Measurements from ENCODE around the gene COX20. TPM values are rescaled to one million over a fixed set of nuclear protein-coding genes. Genes with fewer than 3 reads are reported as not detected.

The COX20 gene, protein sequence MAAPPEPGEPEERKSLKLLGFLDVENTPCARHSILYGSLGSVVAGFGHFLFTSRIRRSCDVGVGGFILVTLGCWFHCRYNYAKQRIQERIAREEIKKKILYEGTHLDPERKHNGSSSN
- total RNA-seq: 25.1 and 30.2 TPM in 2 replicates

DNA sequence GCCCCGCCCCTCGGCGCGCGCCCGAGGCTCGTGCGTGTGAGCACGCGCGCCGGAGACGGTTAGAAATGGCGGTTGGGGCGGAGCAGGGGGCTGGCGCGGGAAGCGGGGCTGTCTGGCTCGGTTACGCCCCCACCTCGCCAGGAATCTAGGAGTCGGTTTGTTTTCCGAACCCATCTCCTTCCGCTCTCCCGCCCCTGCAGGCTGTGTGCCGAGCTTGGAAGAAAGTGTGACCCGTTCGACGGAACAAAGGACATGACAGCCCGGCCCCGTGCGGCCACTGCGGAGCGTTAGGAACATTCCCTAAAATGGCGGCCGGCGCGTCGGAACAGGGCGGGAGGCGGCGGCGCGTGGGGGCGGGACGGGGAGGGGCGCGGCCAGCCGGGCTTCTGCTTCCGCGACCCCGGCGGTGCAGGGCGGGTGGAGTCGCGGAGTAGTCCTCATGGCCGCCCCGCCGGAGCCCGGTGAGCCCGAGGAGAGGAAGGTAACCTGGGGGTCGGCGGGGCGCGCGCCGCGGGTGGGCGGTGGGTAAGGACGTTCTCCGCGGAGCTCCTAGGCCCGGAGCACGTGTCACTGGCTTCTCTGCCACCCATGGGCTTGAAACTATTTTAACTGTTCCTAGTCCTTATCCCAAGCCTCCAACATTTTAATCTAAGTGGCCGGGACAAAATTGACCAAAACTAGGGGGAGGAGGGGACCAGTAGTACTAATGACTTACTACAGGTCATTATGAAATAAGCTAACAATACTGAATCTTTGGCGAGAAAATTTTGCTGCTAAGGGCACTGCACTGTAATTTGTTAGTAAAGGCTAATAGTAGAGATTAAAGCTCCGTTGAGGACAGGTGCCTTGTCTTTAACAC lies at the start of gene COX20:
TSS of gene COX20 (plus strand) at position 383 of the 859 bp plus-strand sequence. CDS start at position 440, 57 bp downstream.
- Histone ChIP-seq H3K4me3 (ENCODE audit: low read depth, low read length) (peak within 1 kb of the TSS; percentile 78), H3K27me3 (ENCODE audit: control insufficient read depth, insufficient read depth, low read length) (no peaks in the 10 kb centered on the region), H3K36me3 (ENCODE audit: control insufficient read depth, insufficient read depth, low read length) (no peaks in the 10 kb centered on the region)
- no peak for DNase-seq (ENCODE audit: low read depth)
- TF ChIP-seq, protein P1, sequence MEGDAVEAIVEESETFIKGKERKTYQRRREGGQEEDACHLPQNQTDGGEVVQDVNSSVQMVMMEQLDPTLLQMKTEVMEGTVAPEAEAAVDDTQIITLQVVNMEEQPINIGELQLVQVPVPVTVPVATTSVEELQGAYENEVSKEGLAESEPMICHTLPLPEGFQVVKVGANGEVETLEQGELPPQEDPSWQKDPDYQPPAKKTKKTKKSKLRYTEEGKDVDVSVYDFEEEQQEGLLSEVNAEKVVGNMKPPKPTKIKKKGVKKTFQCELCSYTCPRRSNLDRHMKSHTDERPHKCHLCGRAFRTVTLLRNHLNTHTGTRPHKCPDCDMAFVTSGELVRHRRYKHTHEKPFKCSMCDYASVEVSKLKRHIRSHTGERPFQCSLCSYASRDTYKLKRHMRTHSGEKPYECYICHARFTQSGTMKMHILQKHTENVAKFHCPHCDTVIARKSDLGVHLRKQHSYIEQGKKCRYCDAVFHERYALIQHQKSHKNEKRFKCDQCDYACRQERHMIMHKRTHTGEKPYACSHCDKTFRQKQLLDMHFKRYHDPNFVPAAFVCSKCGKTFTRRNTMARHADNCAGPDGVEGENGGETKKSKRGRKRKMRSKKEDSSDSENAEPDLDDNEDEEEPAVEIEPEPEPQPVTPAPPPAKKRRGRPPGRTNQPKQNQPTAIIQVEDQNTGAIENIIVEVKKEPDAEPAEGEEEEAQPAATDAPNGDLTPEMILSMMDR (IDR thresholded peaks at IDR 0.05; ENCODE audit: insufficient read depth, low read length, poor library complexity, severe bottlenecking): no peak

GRCh38 chr1:244788493-244789275 lies 46.8 kb upstream of the COX20 start:
- H3K4me3 ChIP-seq (ENCODE audit: low read depth, low read length): no peak overlapping the region

DNA sequence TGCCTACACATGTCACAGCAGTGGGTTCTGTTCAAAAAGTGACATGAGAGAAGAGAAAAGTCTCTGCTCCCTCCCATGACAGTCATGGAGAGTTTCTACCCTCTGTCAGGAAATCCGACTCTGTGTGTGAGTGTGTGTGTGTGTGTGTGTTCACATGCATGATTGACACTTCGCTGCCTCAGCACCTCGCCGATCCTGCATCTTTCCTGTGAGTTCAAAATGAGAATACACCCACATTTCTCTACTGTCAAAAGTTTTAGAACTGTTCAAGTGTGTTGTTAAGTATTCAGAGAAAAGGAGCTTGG lies 46.2 kb upstream of the COX20 start:
- H3K27me3 ChIP-seq (ENCODE audit: control insufficient read depth, insufficient read depth, low read length): peaks cover 3% of the 10 kb centered on the region
- no peak overlapping the region for H3K4me3 ChIP-seq (ENCODE audit: low read depth, low read length)
- DNase-seq (ENCODE audit: low read depth): no peak
- H3K36me3 ChIP-seq (ENCODE audit: control insufficient read depth, insufficient read depth, low read length): no peaks in the 10 kb centered on the region
- TF ChIP-seq, protein P1 (IDR thresholded peaks at IDR 0.05; ENCODE audit: insufficient read depth, low read length, poor library complexity, severe bottlenecking): no peak

More at GRCh38 chr1:244788493-244789275, 46.8 kb upstream of the COX20 start:
- DNase-seq (ENCODE audit: low read depth): no peak
- peaks cover 3% of the 10 kb centered on the region for H3K27me3 ChIP-seq (ENCODE audit: control insufficient read depth, insufficient read depth, low read length)
- TF ChIP-seq, protein P1 (IDR thresholded peaks at IDR 0.05; ENCODE audit: insufficient read depth, low read length, poor library complexity, severe bottlenecking): no peak
- H3K36me3 ChIP-seq (ENCODE audit: control insufficient read depth, insufficient read depth, low read length): no peaks in the 10 kb centered on the region

DNA sequence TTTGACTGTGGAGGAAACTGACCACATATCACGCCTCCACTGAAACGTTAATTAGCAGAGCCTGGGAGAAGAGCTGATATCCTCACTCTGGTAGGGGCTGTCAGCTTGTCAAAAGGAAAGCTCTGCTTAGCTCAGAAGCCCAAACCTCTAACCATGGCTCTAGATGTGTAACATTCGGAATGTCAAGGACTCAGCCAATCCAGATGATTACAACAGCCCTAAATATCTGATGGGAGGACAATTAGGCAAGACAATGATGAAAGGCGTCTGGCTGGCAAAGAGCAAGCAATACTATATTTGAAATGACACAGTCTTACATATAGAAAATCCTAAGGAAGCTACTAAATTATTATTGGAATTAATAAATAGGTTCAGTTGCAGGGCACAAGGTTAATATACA lies 45.7 kb upstream of the COX20 start:
- no peaks in the 10 kb centered on the region for H3K36me3 ChIP-seq (ENCODE audit: control insufficient read depth, insufficient read depth, low read length)
- H3K4me3 ChIP-seq (ENCODE audit: low read depth, low read length): no peak overlapping the region
- DNase-seq (ENCODE audit: low read depth): no peak
- TF ChIP-seq, protein P1 (IDR thresholded peaks at IDR 0.05; ENCODE audit: insufficient read depth, low read length, poor library complexity, severe bottlenecking): no peak
- peaks cover 3% of the 10 kb centered on the region for H3K27me3 ChIP-seq (ENCODE audit: control insufficient read depth, insufficient read depth, low read length)

- H3K4me3 ChIP-seq (ENCODE audit: low read depth, low read length): no peak overlapping the region
- no peak for DNase-seq (ENCODE audit: low read depth)
- H3K36me3 ChIP-seq (ENCODE audit: control insufficient read depth, insufficient read depth, low read length): no peaks in the 10 kb centered on the region
- TF ChIP-seq, protein P1 (IDR thresholded peaks at IDR 0.05; ENCODE audit: insufficient read depth, low read length, poor library complexity, severe bottlenecking): no peak
- peaks cover 3% of the 10 kb centered on the region for H3K27me3 ChIP-seq (ENCODE audit: control insufficient read depth, insufficient read depth, low read length)
Observed at GRCh38 chr1:244791061-244791460, 44.4 kb upstream of the COX20 start.
